Gastrocnemius medialis (tissue), 4 donors: ENCODE data around the gene CTNNBL1. TPM values are rescaled to one million over a fixed set of nuclear protein-coding genes. Genes with fewer than 3 reads are reported as not detected.

ENCODE experiments used
- ATAC-seq, 2 donors: fragments of 150-250 bp; one replicate each; pipeline ENCODE4 v1.9.1; 2016
- DNase-seq, 2 donors: peaks; one replicate each; pipeline ENCODE4 v3.0.0-alpha.2; 2019
- H3K27ac ChIP-seq, 4 donors: fragments of 200-600 bp; sonication (generic); 1 replicate in 1 of 4; 2 replicates in 3 of 4; pipeline ENCODE4 v1.5.1; 2016 to 2018; ENCODE audit warnings: mild to moderate bottlenecking in 2 of 4, moderate library complexity in 1 of 4
- H3K27me3 ChIP-seq, 3 donors: fragments of 200-600 bp; sonication (generic) in 2 of 3; 1 replicate in 1 of 3; 2 replicates in 2 of 3; pipeline versions ENCODE4 v1.5.1 to v1.6.0; 2016 to 2019; ENCODE audit warnings: mild to moderate bottlenecking in 1 of 3, moderate library complexity in 1 of 3
- H3K36me3 ChIP-seq, 2 donors: fragments of 200-600 bp; sonication (generic) in 1 of 2; one replicate each; pipeline ENCODE4 v1.5.1; 2017 to 2018
- H3K4me1 ChIP-seq, 2 donors: fragments of 200-600 bp; sonication (generic) in 1 of 2; one replicate each; pipeline ENCODE4 v1.5.1; 2016 to 2017; ENCODE audit warnings: mild to moderate bottlenecking in 2 of 2
- H3K4me3 ChIP-seq, 4 donors: fragments of 200-600 bp; sonication (generic) in 3 of 4; 1 replicate in 1 of 4; 2 replicates in 3 of 4; pipeline ENCODE4 v1.5.1; 2016 to 2019; ENCODE audit warnings: mild to moderate bottlenecking in 2 of 4
- H3K9me3 ChIP-seq, 3 donors: fragments of 200-600 bp; sonication (generic) in 2 of 3; 1 replicate in 1 of 3; 2 replicates in 2 of 3; pipeline ENCODE4 v1.5.1; 2016 to 2019
- POLR2A ChIP-seq, 2 donors: fragments of 450-650 bp; IDR thresholded peaks; one replicate each; pipeline ENCODE4 v1.6.1; 2017; ENCODE audit warnings: antibody characterized with exemption in 2 of 2, mild to moderate bottlenecking in 2 of 2, moderate library complexity in 2 of 2
- in situ Hi-C, 4 donors: fragments of 200-750 bp; cut with MboI; loops; one replicate each; pipeline versions ENCODE4 v1.15.0 to v1.8.0; 2017; ENCODE audit warnings: low sequenced_read_pairs in 4 of 4
- intact Hi-C: fragments of 100-400 bp; cut with DNase I; formaldehyde crosslinking; loops from one replicate; pipeline ENCODE4 v1.15.1; 2023; ENCODE audit warnings: low total_unique reads
- total RNA-seq, 4 donors: library from RNA; depleted of rRNA; stranded (reverse); fragments of >200 nt; gene quantifications; one replicate each; pipeline versions ENCODE4 v1.1.0 to v1.2.3, GENCODE V29; 2016
- TF ChIP-seq, protein P1 (sequence below), 5 experiments: fragments of 450-650 bp in 3 of 5; fragments of 200-600 bp in 2 of 5; sonication (generic) in 2 of 5; IDR thresholded peaks in 4 of 5; conservative IDR thresholded peaks in 1 of 5; 1 replicate in 4 of 5; 2 replicates in 1 of 5; pipeline ENCODE4 v1.5.1; 2016 to 2019; ENCODE audit warnings: antibody characterized with exemption in 5 of 5, mild to moderate bottlenecking in 3 of 5, moderate library complexity in 3 of 5

CTNNBL1 gene
- total RNA-seq, 4 donors from 2014 or later, result 23.1 to 35.4 (median 30.3) TPM

DNA sequence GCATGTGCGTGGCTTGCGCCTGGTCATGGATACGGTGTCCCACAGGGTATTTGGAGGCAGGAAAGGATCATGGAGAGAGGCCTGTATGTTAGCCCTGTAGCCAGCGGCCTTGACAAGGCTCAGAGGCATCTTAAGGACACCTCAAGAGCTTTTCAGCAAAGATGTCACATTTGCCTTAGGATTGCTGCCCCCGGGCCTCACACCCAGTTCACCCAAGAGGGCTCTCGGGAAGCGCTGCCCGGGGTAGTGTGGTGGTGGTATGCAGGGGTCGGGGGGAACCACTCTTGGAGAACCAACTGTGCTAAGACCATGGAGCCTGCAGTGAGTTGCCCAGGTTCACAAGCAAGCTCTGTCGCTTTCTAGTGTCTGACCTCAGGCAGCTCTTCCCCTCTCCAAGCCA lies 172.2 kb downstream of the CTNNBL1 start:
- Histone ChIP-seq H3K4me1 (no peaks in the 10 kb centered on the region), H3K27ac (no peak overlapping the region), H3K27me3 (no peaks in the 10 kb centered on the region), H3K9me3 (no peaks in the 10 kb centered on the region), H3K36me3 (peaks cover 0 to 11% of the 10 kb centered on the region in 2 donors), H3K4me3 (no peak overlapping the region)
- in situ Hi-C loops (no loop called here), intact Hi-C loops (no loop called here)
- ATAC-seq (no peak), DNase-seq (no peak)
- TF ChIP-seq, protein P1, sequence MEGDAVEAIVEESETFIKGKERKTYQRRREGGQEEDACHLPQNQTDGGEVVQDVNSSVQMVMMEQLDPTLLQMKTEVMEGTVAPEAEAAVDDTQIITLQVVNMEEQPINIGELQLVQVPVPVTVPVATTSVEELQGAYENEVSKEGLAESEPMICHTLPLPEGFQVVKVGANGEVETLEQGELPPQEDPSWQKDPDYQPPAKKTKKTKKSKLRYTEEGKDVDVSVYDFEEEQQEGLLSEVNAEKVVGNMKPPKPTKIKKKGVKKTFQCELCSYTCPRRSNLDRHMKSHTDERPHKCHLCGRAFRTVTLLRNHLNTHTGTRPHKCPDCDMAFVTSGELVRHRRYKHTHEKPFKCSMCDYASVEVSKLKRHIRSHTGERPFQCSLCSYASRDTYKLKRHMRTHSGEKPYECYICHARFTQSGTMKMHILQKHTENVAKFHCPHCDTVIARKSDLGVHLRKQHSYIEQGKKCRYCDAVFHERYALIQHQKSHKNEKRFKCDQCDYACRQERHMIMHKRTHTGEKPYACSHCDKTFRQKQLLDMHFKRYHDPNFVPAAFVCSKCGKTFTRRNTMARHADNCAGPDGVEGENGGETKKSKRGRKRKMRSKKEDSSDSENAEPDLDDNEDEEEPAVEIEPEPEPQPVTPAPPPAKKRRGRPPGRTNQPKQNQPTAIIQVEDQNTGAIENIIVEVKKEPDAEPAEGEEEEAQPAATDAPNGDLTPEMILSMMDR (IDR thresholded peaks at IDR 0.05 in 4 of 5, conservative IDR thresholded peaks at IDR 0.05 in 1 of 5), result no peak
- no peak for TF ChIP-seq POLR2A (IDR thresholded peaks at IDR 0.05)

DNA sequence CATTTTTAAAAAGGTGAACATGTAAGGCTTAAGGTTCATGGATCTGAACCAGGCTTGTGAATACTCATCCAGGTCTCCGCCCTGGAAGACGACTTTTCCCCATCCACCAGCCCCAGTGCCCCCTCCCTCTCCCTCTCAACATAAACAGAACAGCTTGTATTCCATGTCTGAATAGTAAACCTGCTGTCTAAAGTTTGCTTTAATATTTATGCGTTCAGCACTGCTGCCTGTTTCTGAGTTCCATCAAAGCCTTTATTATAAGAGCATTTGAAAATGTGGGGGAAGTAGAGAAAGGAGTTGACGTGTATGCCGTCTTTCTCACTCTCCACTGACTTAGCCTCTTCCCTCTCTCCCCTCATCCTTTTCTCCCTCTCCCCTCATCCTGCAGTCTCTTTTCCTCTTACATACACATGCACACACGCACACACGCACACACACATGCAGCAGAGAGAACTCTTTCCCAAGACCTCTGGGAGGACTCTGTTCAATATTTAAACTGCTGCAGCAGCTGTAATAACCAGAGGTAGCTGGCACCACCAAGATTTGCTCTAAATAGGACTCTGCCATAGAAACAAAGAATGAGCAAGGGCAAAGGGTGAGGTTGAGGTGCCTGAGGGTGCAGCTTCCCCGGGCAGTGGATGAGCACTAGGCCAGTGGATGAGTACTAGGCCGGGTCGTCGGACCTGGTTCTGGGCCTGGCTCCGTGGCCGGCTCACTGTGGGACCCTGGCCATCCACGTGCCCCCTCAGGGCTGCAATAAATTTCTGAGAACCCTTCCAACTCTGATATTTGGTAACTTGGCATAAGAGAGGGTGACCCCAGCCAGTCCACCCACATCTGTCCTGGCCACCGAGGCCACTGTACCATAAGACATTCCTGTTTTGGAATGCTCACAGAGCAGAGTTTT lies 173.7 kb downstream of the CTNNBL1 start:
- Histone ChIP-seq H3K4me1 (no peaks in the 10 kb centered on the region), H3K27ac (no peak overlapping the region), H3K27me3 (no peaks in the 10 kb centered on the region), H3K4me3 (no peak overlapping the region), H3K9me3 (no peaks in the 10 kb centered on the region), H3K36me3 (peaks cover 0 to 9% of the 10 kb centered on the region in 2 donors)
- ATAC-seq (no peak), DNase-seq (no peak)
- in situ Hi-C loops (no loop called here), intact Hi-C loops (no loop called here)
- TF ChIP-seq POLR2A (IDR thresholded peaks at IDR 0.05), result no peak
- TF ChIP-seq, protein P1 (IDR thresholded peaks at IDR 0.05 in 4 of 5, conservative IDR thresholded peaks at IDR 0.05 in 1 of 5), result no peak

DNA sequence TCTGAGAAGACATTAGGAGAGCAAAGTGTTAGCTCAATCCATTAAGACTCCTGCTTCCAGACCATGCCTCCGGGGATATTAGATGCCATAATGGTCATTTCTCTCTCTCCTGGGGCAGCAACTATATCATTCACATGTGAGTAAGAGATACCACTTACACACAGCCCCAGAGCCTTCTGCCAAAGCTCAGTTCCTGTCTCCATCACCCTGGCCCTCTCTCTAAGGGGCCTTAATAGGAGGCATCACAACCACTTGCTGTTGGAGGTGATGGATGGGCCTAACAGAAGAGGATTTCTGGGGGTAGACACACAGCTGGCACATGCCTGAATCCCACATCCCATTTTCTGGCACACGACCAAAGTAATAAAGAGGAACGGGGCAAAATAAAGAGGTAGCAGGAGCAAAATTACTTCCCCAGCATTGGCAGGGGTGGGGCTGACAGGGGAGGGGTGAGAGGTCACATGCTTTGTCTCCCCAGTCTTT lies 175.1 kb downstream of the CTNNBL1 start:
- Histone ChIP-seq H3K36me3 (peaks cover 0 to 13% of the 10 kb centered on the region in 2 donors), H3K9me3 (no peaks in the 10 kb centered on the region), H3K4me1 (no peaks in the 10 kb centered on the region), H3K27ac (no peak overlapping the region), H3K27me3 (no peaks in the 10 kb centered on the region), H3K4me3 (no peak overlapping the region)
- DNase-seq (no peak), ATAC-seq (no peak)
- intact Hi-C loops, result no loop called here
- in situ Hi-C loops, result no loop called here
- no peak for TF ChIP-seq POLR2A (IDR thresholded peaks at IDR 0.05)
- TF ChIP-seq, protein P1 (IDR thresholded peaks at IDR 0.05 in 4 of 5, conservative IDR thresholded peaks at IDR 0.05 in 1 of 5), result no peak

DNA sequence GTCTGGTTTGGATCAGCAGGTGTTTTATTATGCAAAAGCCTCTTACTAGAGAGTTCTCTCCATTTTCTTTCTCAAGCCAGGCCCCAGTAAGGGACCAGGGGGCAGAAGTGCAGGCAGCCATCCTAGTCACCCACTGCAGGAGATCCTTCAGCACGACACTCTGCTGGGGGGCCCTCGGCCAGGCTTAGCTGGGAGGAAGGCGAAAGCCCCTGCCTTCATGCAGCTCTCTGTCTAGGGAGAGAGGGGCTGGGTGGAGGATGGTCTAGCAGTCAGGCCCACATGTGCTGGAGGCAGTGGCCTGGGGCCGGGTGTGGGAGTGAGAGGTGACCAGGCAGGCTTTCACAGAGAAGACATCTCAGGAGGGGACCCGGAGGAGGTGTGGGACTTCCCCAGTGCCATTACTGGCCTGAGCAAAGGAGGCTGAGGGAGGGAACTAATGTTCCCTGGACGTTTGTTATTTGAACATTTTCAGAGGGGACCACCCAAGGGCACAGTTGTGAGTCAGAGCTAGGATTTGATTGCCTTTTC lies 175.6 kb downstream of the CTNNBL1 start:
- ATAC-seq, result no peak
- intact Hi-C loops (no loop called here), in situ Hi-C loops (no loop called here)
- H3K27me3 ChIP-seq, result no peaks in the 10 kb centered on the region
- H3K4me3 ChIP-seq, result no peak overlapping the region
- DNase-seq, result no peak
- no peak overlapping the region for H3K27ac ChIP-seq
- TF ChIP-seq, protein P1 (IDR thresholded peaks at IDR 0.05 in 4 of 5, conservative IDR thresholded peaks at IDR 0.05 in 1 of 5), result no peak
- no peak for TF ChIP-seq POLR2A (IDR thresholded peaks at IDR 0.05)
- peaks cover 0 to 18% of the 10 kb centered on the region in 2 donors for H3K36me3 ChIP-seq
- no peaks in the 10 kb centered on the region for H3K9me3 ChIP-seq
- H3K4me1 ChIP-seq, result no peaks in the 10 kb centered on the region
